ENCODE results near the gene TBC1D1.

DNA sequence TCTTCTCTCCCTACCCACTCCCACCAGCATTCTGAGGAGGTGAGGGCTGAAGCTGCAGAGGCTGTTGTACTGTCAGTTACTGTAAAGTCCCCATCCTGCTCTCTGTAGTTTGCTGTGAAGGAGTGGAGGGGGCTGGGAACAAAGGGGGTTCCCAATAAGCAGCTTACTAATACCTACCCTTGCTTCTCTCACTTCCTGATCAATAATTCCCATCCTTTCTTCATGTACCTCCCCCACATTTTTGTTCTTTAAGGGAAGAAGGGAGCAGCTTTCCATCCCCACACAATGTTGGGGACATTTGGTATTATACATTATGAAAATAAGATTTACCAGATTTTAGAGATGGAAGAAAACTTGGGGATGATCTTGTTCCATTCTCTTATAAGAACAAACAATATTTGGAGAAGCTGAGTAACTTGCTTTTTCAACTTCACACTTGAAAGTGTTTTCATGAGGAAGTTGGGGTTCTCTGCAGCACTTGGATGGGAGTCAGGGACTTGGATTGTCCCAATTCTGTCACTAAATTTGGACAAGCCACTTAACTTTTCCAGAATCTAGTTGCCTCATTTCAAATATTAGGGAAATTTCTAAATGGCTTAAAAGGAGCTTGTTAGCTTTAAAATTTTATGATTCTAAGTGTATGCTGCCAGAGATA lies 5.4 kb downstream of the TBC1D1 start:
- TF ChIP-seq, protein P1, sequence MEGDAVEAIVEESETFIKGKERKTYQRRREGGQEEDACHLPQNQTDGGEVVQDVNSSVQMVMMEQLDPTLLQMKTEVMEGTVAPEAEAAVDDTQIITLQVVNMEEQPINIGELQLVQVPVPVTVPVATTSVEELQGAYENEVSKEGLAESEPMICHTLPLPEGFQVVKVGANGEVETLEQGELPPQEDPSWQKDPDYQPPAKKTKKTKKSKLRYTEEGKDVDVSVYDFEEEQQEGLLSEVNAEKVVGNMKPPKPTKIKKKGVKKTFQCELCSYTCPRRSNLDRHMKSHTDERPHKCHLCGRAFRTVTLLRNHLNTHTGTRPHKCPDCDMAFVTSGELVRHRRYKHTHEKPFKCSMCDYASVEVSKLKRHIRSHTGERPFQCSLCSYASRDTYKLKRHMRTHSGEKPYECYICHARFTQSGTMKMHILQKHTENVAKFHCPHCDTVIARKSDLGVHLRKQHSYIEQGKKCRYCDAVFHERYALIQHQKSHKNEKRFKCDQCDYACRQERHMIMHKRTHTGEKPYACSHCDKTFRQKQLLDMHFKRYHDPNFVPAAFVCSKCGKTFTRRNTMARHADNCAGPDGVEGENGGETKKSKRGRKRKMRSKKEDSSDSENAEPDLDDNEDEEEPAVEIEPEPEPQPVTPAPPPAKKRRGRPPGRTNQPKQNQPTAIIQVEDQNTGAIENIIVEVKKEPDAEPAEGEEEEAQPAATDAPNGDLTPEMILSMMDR (IDR thresholded peaks at IDR 0.05; ENCODE audit: low read length) = no peak
- no peak for TF ChIP-seq EZH2 (IDR thresholded peaks at IDR 0.05; ENCODE audit: borderline replicate concordance, low read length)
